PFSK-1 (cell line): ENCODE results near the gene LDLRAD4.

Source experiments
- POLR2AphosphoS5 ChIP-seq: IDR thresholded peaks from 2 replicates; pipeline ENCODE4 v1.6.1; 2012; ENCODE audit warnings: low read depth, mild to moderate bottlenecking, control low read depth, low read length, moderate library complexity
- SIN3A ChIP-seq: IDR thresholded peaks from 2 replicates; pipeline ENCODE4 v1.6.1; 2012; ENCODE audit warnings: mild to moderate bottlenecking, low read length, moderate library complexity, borderline replicate concordance; ENCODE audit not compliant: insufficient read depth
- TAF1 ChIP-seq: IDR thresholded peaks from 2 replicates; pipeline ENCODE4 v1.6.1; 2012; ENCODE audit warnings: low read length, control low read depth, borderline replicate concordance; ENCODE audit not compliant: insufficient read depth
- TF ChIP-seq, protein P1 (sequence below), 2 experiments: IDR thresholded peaks; 2 replicates each; pipeline versions ENCODE4 v1.6.1 to v1.8.0; 2011 to 2012; ENCODE audit warnings: low read depth in 2 of 2, low read length in 2 of 2, control low read depth in 1 of 2, inconsistent platforms in 1 of 2, mild to moderate bottlenecking in 1 of 2, moderate library complexity in 1 of 2; ENCODE audit not compliant: insufficient read depth in 1 of 2

DNA sequence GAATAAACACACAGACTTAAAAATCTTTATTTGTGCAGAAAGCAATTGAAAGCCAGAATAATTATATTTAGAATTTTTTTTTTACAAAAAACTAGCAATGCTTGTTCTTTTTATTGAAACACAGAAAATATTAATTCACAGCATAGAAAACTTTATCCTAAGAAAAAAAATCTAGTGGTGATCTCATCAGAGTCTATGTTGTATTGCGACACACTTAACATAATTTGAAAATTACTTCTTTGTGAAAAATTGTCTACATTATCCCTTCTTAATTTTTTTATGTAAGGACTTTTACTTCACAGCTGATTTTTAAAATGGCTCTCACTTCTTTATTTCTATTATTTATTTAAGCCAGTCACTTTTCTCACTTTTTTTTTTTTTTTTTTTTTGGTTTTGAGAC is 103.4 kb downstream of the LDLRAD4 start:
- TF ChIP-seq POLR2AphosphoS5 (no peak), TAF1 (no peak), SIN3A (no peak)
- TF ChIP-seq, protein P1, sequence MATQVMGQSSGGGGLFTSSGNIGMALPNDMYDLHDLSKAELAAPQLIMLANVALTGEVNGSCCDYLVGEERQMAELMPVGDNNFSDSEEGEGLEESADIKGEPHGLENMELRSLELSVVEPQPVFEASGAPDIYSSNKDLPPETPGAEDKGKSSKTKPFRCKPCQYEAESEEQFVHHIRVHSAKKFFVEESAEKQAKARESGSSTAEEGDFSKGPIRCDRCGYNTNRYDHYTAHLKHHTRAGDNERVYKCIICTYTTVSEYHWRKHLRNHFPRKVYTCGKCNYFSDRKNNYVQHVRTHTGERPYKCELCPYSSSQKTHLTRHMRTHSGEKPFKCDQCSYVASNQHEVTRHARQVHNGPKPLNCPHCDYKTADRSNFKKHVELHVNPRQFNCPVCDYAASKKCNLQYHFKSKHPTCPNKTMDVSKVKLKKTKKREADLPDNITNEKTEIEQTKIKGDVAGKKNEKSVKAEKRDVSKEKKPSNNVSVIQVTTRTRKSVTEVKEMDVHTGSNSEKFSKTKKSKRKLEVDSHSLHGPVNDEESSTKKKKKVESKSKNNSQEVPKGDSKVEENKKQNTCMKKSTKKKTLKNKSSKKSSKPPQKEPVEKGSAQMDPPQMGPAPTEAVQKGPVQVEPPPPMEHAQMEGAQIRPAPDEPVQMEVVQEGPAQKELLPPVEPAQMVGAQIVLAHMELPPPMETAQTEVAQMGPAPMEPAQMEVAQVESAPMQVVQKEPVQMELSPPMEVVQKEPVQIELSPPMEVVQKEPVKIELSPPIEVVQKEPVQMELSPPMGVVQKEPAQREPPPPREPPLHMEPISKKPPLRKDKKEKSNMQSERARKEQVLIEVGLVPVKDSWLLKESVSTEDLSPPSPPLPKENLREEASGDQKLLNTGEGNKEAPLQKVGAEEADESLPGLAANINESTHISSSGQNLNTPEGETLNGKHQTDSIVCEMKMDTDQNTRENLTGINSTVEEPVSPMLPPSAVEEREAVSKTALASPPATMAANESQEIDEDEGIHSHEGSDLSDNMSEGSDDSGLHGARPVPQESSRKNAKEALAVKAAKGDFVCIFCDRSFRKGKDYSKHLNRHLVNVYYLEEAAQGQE (IDR thresholded peaks at IDR 0.05; ENCODE audit: insufficient read depth in 1 of 2, low read depth in 2 of 2, low read length in 2 of 2): no peak
